Measurements from ENCODE around the gene CYP26A1. TPM values are rescaled to one million over a fixed set of nuclear protein-coding genes. Genes with fewer than 3 reads are reported as not detected.
A peak's percentile ranks its signal among the peaks of the same experiment; 100 is the strongest.

Gene CYP26A1
- total RNA-seq, 1 donor from 2014 or later: not detected

GRCh38 chr10:93123766-93124165 lies 50.1 kb downstream of the CYP26A1 start:
- Histone ChIP-seq H3K4me3 (ENCODE audit: low read depth, low read length) (no peak overlapping the region), H3K27me3 (ENCODE audit: control insufficient read depth, insufficient read depth, low read length) (no peaks in the 10 kb centered on the region), H3K36me3 (ENCODE audit: control insufficient read depth, insufficient read depth, low read length) (no peaks in the 10 kb centered on the region)
- TF ChIP-seq, protein P1, sequence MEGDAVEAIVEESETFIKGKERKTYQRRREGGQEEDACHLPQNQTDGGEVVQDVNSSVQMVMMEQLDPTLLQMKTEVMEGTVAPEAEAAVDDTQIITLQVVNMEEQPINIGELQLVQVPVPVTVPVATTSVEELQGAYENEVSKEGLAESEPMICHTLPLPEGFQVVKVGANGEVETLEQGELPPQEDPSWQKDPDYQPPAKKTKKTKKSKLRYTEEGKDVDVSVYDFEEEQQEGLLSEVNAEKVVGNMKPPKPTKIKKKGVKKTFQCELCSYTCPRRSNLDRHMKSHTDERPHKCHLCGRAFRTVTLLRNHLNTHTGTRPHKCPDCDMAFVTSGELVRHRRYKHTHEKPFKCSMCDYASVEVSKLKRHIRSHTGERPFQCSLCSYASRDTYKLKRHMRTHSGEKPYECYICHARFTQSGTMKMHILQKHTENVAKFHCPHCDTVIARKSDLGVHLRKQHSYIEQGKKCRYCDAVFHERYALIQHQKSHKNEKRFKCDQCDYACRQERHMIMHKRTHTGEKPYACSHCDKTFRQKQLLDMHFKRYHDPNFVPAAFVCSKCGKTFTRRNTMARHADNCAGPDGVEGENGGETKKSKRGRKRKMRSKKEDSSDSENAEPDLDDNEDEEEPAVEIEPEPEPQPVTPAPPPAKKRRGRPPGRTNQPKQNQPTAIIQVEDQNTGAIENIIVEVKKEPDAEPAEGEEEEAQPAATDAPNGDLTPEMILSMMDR (IDR thresholded peaks at IDR 0.05; ENCODE audit: insufficient read depth, low read length, poor library complexity, severe bottlenecking): no peak
- no peak for DNase-seq (ENCODE audit: low read depth)

GRCh38 chr10:93124580-93125318 lies 51.1 kb downstream of the CYP26A1 start:
- Histone ChIP-seq H3K4me3 (ENCODE audit: low read depth, low read length) (no peak overlapping the region), H3K27me3 (ENCODE audit: control insufficient read depth, insufficient read depth, low read length) (no peaks in the 10 kb centered on the region), H3K36me3 (ENCODE audit: control insufficient read depth, insufficient read depth, low read length) (no peaks in the 10 kb centered on the region)
- DNase-seq (ENCODE audit: low read depth): no peak
- TF ChIP-seq, protein P1 (IDR thresholded peaks at IDR 0.05; ENCODE audit: insufficient read depth, low read length, poor library complexity, severe bottlenecking): no peak

DNA sequence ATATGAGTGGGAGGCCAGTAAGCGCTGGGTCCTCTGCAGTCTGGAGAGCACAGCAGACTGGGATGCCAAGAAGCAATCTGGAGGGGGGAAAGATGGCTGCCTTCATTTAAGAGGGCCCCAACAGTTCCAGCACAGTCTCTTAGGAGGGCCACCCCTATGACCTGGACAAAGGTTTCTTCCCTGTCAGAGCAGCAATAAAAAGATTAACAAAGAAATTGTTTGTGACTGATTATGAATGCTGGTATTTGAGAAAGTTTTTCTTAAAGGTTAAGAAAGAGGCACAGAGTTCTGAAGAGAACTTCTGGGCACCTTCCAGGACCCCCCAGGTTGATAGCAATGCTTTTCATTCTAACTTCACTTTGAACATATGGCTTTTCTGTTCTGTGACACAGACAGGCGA lies 52.3 kb downstream of the CYP26A1 start:
- no peak for DNase-seq (ENCODE audit: low read depth)
- no peaks in the 10 kb centered on the region for H3K27me3 ChIP-seq (ENCODE audit: control insufficient read depth, insufficient read depth, low read length)
- no peak overlapping the region for H3K4me3 ChIP-seq (ENCODE audit: low read depth, low read length)
- no peaks in the 10 kb centered on the region for H3K36me3 ChIP-seq (ENCODE audit: control insufficient read depth, insufficient read depth, low read length)
- TF ChIP-seq, protein P1 (IDR thresholded peaks at IDR 0.05; ENCODE audit: insufficient read depth, low read length, poor library complexity, severe bottlenecking): no peak

GRCh38 chr10:93126483-93127052 lies 52.9 kb downstream of the CYP26A1 start:
- DNase-seq (ENCODE audit: low read depth): no peak
- H3K4me3 ChIP-seq (ENCODE audit: low read depth, low read length): no peak overlapping the region
- no peaks in the 10 kb centered on the region for H3K36me3 ChIP-seq (ENCODE audit: control insufficient read depth, insufficient read depth, low read length)
- no peaks in the 10 kb centered on the region for H3K27me3 ChIP-seq (ENCODE audit: control insufficient read depth, insufficient read depth, low read length)
- TF ChIP-seq, protein P1 (IDR thresholded peaks at IDR 0.05; ENCODE audit: insufficient read depth, low read length, poor library complexity, severe bottlenecking): peak; percentile 15

Other genes with a start within 250 kb of the CYP26A1 start
- 6.2 and 10.5 TPM in 2 replicates for gene EXOC6, start 225.4 kb upstream of the CYP26A1 start, total RNA-seq
- gene CYP26C1, start 13.1 kb upstream of the CYP26A1 start, total RNA-seq: 0.17 and 0.41 TPM in 2 replicates

Measured in kidney epithelial cell (primary cell).